B cell (primary cell): ENCODE measurements around the gene ATXN1. TPM values are rescaled to one million over a fixed set of nuclear protein-coding genes. Genes with fewer than 3 reads are reported as not detected.

Source experiments
- ATAC-seq: fragments of 200-7000 bp; cut with Tn5 transposase; one replicate; pipeline ENCODE4 v1.10.0; 2021; ENCODE audit warnings: low read depth, mild to moderate bottlenecking, moderate number of reproducible peaks, moderate library complexity
- CTCF ChIA-PET: fragments of 350-600 bp; sonication (Branson Sonifier 250); formaldehyde crosslinking; loops from one replicate; lab custom pipeline; 2021; ENCODE audit warnings: antibody characterized with exemption, inconsistent platforms; lab: Charles Lee
- POLR2A ChIA-PET: fragments of 350-600 bp; sonication (Branson Sonifier 250); formaldehyde crosslinking; loops from one replicate; lab custom pipeline; 2021; ENCODE audit warnings: antibody characterized with exemption; lab: Charles Lee
- DNase-seq: peaks from one replicate; pipeline ENCODE4 v3.0.0; 2013
- H2AFZ ChIP-seq: 2 replicates; pipeline ENCODE4 v1.6.1; 2012; ENCODE audit warnings: mild to moderate bottlenecking, low read depth, low read length; ENCODE audit not compliant: insufficient read depth, poor library complexity, severe bottlenecking
- H3K27ac ChIP-seq, 2 donors: 1 replicate in 1 of 2; 2 replicates in 1 of 2; pipeline ENCODE4 v1.5.1; 2012 to 2013; ENCODE audit warnings: low read length in 2 of 2, mild to moderate bottlenecking in 2 of 2, moderate library complexity in 1 of 2
- H3K27me3 ChIP-seq, 4 experiments: fragments of 200-600 bp in 1 of 4; sonication (generic) in 1 of 4; replicated peaks in 1 of 4; 1 replicate in 2 of 4; 2 replicates in 2 of 4; pipeline versions ENCODE4 v1.6.1 to v1.7.0; 2013 to 2016; ENCODE audit warnings: low read length in 3 of 4, mild to moderate bottlenecking in 2 of 4, mixed read lengths in 1 of 4, moderate library complexity in 1 of 4; ENCODE audit not compliant: insufficient read depth in 4 of 4, control insufficient read depth in 3 of 4; ENCODE audit errors: control extremely low read depth in 1 of 4
- H3K36me3 ChIP-seq, 2 experiments: replicated peaks in 1 of 2; 1 replicate in 1 of 2; 2 replicates in 1 of 2; pipeline versions ENCODE4 v1.6.1 to v1.7.1; 2013; ENCODE audit warnings: low read length in 1 of 2; ENCODE audit not compliant: insufficient read depth in 2 of 2, control insufficient read depth in 1 of 2; ENCODE audit errors: control extremely low read depth in 1 of 2, extremely low read depth in 1 of 2
- H3K4me1 ChIP-seq, 2 donors: fragments of 200-600 bp in 1 of 2; sonication (generic) in 1 of 2; 1 replicate in 1 of 2; 2 replicates in 1 of 2; pipeline versions ENCODE4 v1.5.1 to v1.6.1; 2013 to 2017; ENCODE audit warnings: low read length in 2 of 2; ENCODE audit not compliant: control insufficient read depth in 2 of 2, insufficient read depth in 2 of 2
- H3K4me2 ChIP-seq: replicated peaks from 2 replicates; pipeline ENCODE3; 2012; ENCODE audit warnings: mild to moderate bottlenecking, low read depth, low read length; ENCODE audit not compliant: poor library complexity, severe bottlenecking
- H3K4me3 ChIP-seq, 5 experiments: fragments of 200-600 bp in 1 of 5; sonication (generic) in 1 of 5; 1 replicate in 3 of 5; 2 replicates in 2 of 5; pipeline versions ENCODE4 v1.5.1 to v1.7.0; 2011 to 2016; ENCODE audit warnings: low read length in 4 of 5, mild to moderate bottlenecking in 4 of 5, low read depth in 2 of 5, control low read depth in 1 of 5, moderate library complexity in 1 of 5; ENCODE audit not compliant: insufficient read depth in 1 of 5; ENCODE audit errors: control extremely low read depth in 1 of 5, extremely low read depth in 1 of 5
- H3K79me2 ChIP-seq: fragments of 200-600 bp; sonication (generic); one replicate; pipeline ENCODE4 v1.6.0; 2016; ENCODE audit warnings: low read length; ENCODE audit not compliant: control insufficient read depth, insufficient read depth
- H3K9ac ChIP-seq: fragments of 200-600 bp; sonication (generic); 2 replicates; pipeline ENCODE4 v1.6.1; 2017; ENCODE audit warnings: mild to moderate bottlenecking, low read length, moderate library complexity
- H3K9me3 ChIP-seq, 3 donors: one replicate each; pipeline versions ENCODE4 v1.6.1 to v1.7.1; 2013; ENCODE audit warnings: low read length in 2 of 3; ENCODE audit not compliant: control insufficient read depth in 2 of 3, insufficient read depth in 1 of 3; ENCODE audit errors: control extremely low read depth in 1 of 3
- H4K20me1 ChIP-seq: 2 replicates; pipeline ENCODE4 v1.6.0; 2012; ENCODE audit warnings: mild to moderate bottlenecking, low read length; ENCODE audit not compliant: insufficient read depth, control insufficient read depth, poor library complexity, severe bottlenecking
- H3K27ac Mint-ChIP-seq: one replicate; pipeline ENCODE4 v1.8.0; 2021; ENCODE audit warnings: mixed read lengths
- H3K27me3 Mint-ChIP-seq: one replicate; pipeline ENCODE4 v1.8.0; 2021; ENCODE audit warnings: mixed read lengths
- H3K4me1 Mint-ChIP-seq: one replicate; pipeline ENCODE4 v1.8.0; 2021; ENCODE audit warnings: mixed read lengths
- H3K4me3 Mint-ChIP-seq: one replicate; pipeline ENCODE4 v1.8.0; 2021; ENCODE audit warnings: mixed read lengths
- H3K9me3 Mint-ChIP-seq: one replicate; pipeline ENCODE4 v1.8.0; 2022; ENCODE audit warnings: mixed read lengths; ENCODE audit not compliant: insufficient read depth
- EZH2 ChIP-seq: IDR thresholded peaks from 2 replicates; pipeline ENCODE4 v1.6.1; 2012; ENCODE audit warnings: borderline replicate concordance, low read depth, mild to moderate bottlenecking, moderate library complexity, low read length; ENCODE audit not compliant: insufficient read depth, poor library complexity, severe bottlenecking
- WGBS: methylation state at CpG from one replicate; pipeline ENCODE4 v1.1.5; 2013; ENCODE audit warnings: missing lambda C conversion rate; ENCODE audit not compliant: insufficient coverage; 5-methylcytosine and 5-hydroxymethylcytosine counted together
- intact Hi-C: fragments of 100-400 bp; cut with micrococcal nuclease; formaldehyde crosslinking; loops from one replicate; pipeline ENCODE4 v1.10.0; 2022
- polyA plus RNA-seq: library from polyadenylated mRNA; depleted of rRNA; stranded (reverse); fragments of >200 nt; gene quantifications from 2 replicates; pipeline ENCODE4 v1.2.3, GENCODE V29; 2012
- total RNA-seq, 2 donors: library from RNA; stranded (reverse); fragments of 120-200 nt in 1 of 2; gene quantifications; 1 replicate in 1 of 2; 2 replicates in 1 of 2; pipeline versions ENCODE4 v1.2.3 to v1.2.4, GENCODE V29; 2013 to 2022
- TF ChIP-seq, protein P1 (sequence below): fragments of 200-600 bp; IDR thresholded peaks from one replicate; pipeline ENCODE4 v1.8.0; 2022; ENCODE audit warnings: antibody characterized with exemption, mild to moderate bottlenecking

The ATXN1 gene
- total and polyA plus RNA-seq, 2 donors (not counting 1 experiment from before 2014, with no cell fraction given): 5.7 to 63.8 TPM

DNA sequence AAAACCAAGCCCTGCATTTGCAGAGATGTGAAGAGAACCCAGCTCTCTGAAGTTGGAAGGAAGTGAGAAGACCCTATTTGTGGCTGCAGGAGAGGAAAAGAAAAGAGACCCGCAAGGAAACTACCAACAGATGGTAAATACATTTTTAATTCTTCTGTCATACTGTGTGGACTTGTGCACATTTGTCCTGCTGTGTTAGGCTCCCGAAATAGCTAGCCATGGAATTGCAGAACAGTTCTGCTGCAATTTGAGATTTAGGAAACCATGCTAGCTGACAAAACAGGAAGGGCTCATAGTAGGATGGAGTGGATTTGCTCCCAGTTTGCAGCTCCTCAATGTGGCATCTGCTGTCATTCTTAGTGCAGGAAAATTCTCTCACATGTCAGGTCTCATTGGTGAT lies 12.1 kb upstream of the ATXN1 start:
- H3K27ac ChIP-seq: no peak overlapping the region
- H4K20me1 ChIP-seq: no peaks in the 10 kb centered on the region
- CTCF ChIA-PET: interaction anchor here (0.7 to 6.5 kb wide), 9 partner anchors 10 to 454 kb away, joined by 3 to 68 read pairs (median 8); partner anchors contain the start of gene ATXN1
- Mint-ChIP-seq H3K9me3 (peaks cover 2% of the 10 kb centered on the region), H3K4me3 (no peak overlapping the region), H3K4me1 (peaks cover 19% of the 10 kb centered on the region), H3K27me3 (peaks cover 11% of the 10 kb centered on the region), H3K27ac (no peak overlapping the region)
- TF ChIP-seq EZH2: no peak
- TF ChIP-seq, protein P1, sequence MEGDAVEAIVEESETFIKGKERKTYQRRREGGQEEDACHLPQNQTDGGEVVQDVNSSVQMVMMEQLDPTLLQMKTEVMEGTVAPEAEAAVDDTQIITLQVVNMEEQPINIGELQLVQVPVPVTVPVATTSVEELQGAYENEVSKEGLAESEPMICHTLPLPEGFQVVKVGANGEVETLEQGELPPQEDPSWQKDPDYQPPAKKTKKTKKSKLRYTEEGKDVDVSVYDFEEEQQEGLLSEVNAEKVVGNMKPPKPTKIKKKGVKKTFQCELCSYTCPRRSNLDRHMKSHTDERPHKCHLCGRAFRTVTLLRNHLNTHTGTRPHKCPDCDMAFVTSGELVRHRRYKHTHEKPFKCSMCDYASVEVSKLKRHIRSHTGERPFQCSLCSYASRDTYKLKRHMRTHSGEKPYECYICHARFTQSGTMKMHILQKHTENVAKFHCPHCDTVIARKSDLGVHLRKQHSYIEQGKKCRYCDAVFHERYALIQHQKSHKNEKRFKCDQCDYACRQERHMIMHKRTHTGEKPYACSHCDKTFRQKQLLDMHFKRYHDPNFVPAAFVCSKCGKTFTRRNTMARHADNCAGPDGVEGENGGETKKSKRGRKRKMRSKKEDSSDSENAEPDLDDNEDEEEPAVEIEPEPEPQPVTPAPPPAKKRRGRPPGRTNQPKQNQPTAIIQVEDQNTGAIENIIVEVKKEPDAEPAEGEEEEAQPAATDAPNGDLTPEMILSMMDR: no peak
- peaks cover 4 to 11% of the 10 kb centered on the region in 2 donors for H3K4me1 ChIP-seq
- H3K9me3 ChIP-seq: peaks cover 0 to 4% (median 0%) of the 10 kb centered on the region in 3 donors
- no peak overlapping the region for H3K9ac ChIP-seq
- WGBS: 92% methylated on average over 1 of the region's 2 CpGs
- H3K36me3 ChIP-seq: no peaks in the 10 kb centered on the region
- no peaks in the 10 kb centered on the region for H3K79me2 ChIP-seq
- H3K4me3 ChIP-seq: no peak overlapping the region
- no peak for DNase-seq
- no peak overlapping the region for H2AFZ ChIP-seq
- intact Hi-C loops: no loop called here
- no peak for ATAC-seq
- POLR2A ChIA-PET: interaction anchor here (0.7 kb wide), 1 partner anchor 388 kb away, joined by 4 read pairs; no protein-coding TSS in a partner anchor
- H3K4me2 ChIP-seq: no peak overlapping the region
- H3K27me3 ChIP-seq: peaks cover 0 to 4% (median 2%) of the 10 kb centered on the region in 4 experiments

DNA sequence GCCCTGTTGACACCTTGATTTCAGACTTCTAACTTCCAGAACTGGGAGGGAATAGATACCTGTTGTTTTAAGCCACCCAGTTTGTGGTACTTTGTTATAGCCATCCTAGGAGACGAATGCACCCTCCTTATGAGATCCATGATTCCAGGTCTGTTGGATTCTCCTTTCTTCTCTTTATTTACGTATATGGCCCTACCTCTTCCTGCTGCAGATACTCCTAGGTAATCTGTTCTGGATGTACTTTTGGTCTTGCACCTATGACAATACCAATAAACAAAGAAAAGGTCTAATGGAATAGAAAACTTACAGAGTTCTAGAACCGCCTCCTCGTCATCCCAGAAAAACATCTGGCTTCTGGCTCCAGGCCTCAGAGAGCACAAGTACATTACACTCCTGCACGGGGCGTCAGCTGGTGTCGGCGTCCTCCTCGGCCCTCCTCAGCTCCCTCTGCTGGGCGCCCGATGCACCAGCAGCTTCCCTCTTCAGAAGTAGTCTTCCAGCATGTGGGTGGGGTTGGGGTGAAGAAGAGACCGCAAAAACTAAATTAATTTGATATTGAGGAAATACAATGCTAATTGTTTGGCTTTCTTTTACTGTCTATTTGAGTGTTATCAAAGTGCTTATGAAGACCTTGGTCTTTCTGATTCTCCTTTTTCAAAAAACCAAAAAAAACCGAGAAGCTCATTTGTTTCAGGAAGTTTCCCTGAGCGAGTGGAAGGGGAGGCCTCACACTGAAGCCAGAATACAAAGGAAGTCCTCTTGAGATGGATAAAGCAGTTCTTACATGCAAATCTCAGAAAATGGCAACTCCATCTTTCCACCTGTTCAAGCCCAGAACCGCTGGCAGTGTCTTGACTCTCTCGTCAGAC lies 9.7 kb upstream of the ATXN1 start:
- Histone ChIP-seq H4K20me1 (no peaks in the 10 kb centered on the region), H3K27ac (no peak overlapping the region), H2AFZ (peak overlapping the region; percentile 40), H3K36me3 (no peaks in the 10 kb centered on the region), H3K4me2 (peak overlapping the region; percentile 46), H3K79me2 (no peaks in the 10 kb centered on the region), H3K9ac (no peak overlapping the region), H3K4me1 (peaks cover 4 to 11% of the 10 kb centered on the region in 2 donors), H3K27me3 (peaks cover 0 to 4% (median 0%) of the 10 kb centered on the region in 4 experiments), H3K9me3 (no peaks in the 10 kb centered on the region), H3K4me3 (no peak overlapping the region)
- CTCF ChIA-PET: interaction anchor here (0.6 to 6.5 kb wide), 39 partner anchors 8 to 587 kb away, joined by 3 to 68 read pairs (median 5); partner anchors contain the start of gene ATXN1
- DNase-seq (peak; percentile 81), ATAC-seq (peak; percentile 97)
- peaks cover 8% of the 10 kb centered on the region for H3K27me3 Mint-ChIP-seq
- TF ChIP-seq, protein P1: peak; percentile 97
- no peak for TF ChIP-seq EZH2
- whole genome bisulfite sequencing: 63% methylated on average over 7 of the region's 16 CpGs
- POLR2A ChIA-PET: interaction anchor here (0.8 to 0.9 kb wide), 2 partner anchors 9 to 439 kb away, joined by 3 to 4 read pairs; no protein-coding TSS in a partner anchor
- H3K27ac Mint-ChIP-seq: no peak overlapping the region
- H3K4me3 Mint-ChIP-seq: no peak overlapping the region
- intact Hi-C loops: loop anchor here (1.0 to 2.0 kb wide), 3 partner anchors 8 to 439 kb away; no protein-coding TSS in a partner anchor
- H3K9me3 Mint-ChIP-seq: no peaks in the 10 kb centered on the region
- peaks cover 19% of the 10 kb centered on the region for H3K4me1 Mint-ChIP-seq
